Measurements from ENCODE around the gene ERAS.

Gene ERAS, protein sequence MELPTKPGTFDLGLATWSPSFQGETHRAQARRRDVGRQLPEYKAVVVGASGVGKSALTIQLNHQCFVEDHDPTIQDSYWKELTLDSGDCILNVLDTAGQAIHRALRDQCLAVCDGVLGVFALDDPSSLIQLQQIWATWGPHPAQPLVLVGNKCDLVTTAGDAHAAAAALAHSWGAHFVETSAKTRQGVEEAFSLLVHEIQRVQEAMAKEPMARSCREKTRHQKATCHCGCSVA

DNA sequence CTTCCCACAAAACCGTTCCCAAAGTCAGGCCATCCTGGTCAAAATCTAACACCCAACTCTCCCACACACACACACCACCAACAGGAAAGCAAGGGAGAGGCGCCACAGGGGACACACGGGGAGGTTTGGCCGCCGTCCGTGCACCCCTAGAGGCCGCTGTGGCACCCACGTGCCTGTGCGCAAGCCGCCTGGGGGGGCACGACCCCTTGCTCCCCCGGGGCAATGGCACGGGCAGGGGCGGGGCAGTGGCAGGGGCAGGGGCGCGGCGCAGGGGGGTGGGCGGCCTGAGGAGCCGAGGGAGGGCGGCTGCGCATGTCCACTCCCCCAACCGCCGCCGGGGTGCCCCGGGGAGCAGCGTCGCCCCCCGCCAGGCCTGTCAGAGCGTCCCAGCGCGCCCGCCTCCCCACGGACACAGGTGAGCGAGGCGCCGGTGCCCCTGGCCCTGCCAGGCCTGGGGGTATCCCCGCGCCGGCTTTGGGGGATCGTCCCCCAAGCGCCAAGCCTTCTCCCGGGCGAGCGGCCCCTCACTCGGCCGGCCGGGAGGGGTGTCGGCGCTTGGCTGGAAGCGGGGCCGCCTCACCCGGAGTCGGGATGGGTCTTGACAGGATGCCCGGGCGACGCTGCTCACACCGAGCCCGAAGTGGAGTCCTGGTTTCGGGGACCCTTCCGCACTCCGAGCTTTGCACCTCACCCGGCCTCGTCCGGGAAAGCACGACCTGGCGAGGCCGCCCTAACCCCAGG is at the start of gene ERAS:
TSS of gene ERAS (plus strand) at position 379 of the 741 bp plus-strand sequence. CDS start 2,611 bp downstream, outside the sequence.
- no peak within 1 kb of the TSS for H3K9ac ChIP-seq (ENCODE audit: low read length)
- H3K36me3 ChIP-seq (ENCODE audit: control insufficient read depth, insufficient read depth, low read length): peaks cover 35% of the 10 kb centered on the region
- H3K27ac ChIP-seq (ENCODE audit: low read depth, low read length): no peak within 1 kb of the TSS
- peaks cover 39% of the 10 kb centered on the region for H3K27me3 ChIP-seq (ENCODE audit: control insufficient read depth, insufficient read depth, low read length)
- H3K4me3 ChIP-seq (ENCODE audit: low read depth, low read length): peak within 1 kb of the TSS; percentile 19
- peaks cover 25% of the 10 kb centered on the region; the same call in 1 of the 2 replicates for H3K9me3 ChIP-seq (ENCODE audit: control insufficient read depth, insufficient read depth, low read depth, low read length)
- H3K4me1 ChIP-seq (ENCODE audit: control insufficient read depth, insufficient read depth, low read length): peaks cover 4% of the 10 kb centered on the region; the same call in 1 of the 2 replicates

DNA sequence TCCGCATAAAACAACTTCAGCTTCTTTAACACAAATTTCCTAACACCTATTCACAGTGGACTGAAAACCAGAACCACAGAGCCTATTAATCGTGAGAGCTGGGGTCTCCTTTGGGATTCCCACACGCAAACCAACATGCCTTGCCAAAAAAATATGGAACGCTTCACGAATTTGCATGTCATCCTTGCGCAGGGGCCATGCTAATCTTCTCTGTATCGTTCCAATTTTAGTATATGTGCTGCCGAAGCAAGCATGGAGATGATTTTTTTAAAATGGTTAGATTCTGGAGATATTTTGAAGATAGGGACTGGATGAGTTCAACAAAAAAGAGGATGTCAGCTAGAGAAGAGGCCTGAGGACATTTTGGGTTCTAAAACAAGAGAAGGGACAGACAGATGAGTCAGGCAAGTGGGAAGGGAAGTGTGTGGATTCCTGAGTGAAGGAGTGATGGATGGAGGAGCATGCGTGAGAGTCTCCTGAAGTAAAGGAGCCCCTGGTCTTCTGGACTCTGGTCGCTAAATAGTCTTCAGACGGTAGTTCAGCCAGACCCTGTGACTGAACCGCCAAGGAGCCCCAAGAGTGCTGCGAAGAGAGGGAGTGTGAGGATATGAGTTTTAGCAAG is 49.4 kb upstream of the ERAS start:
- Histone ChIP-seq H3K4me3 (ENCODE audit: low read depth, low read length) (no peak overlapping the region), H3K9me3 (ENCODE audit: control insufficient read depth, insufficient read depth, low read depth, low read length) (peaks cover 9% of the 10 kb centered on the region; the same call in 1 of the 2 replicates), H3K4me1 (ENCODE audit: control insufficient read depth, insufficient read depth, low read length) (no peaks in the 10 kb centered on the region), H3K36me3 (ENCODE audit: control insufficient read depth, insufficient read depth, low read length) (no peaks in the 10 kb centered on the region), H3K27ac (ENCODE audit: low read depth, low read length) (no peak overlapping the region), H3K27me3 (ENCODE audit: control insufficient read depth, insufficient read depth, low read length) (no peaks in the 10 kb centered on the region), H3K9ac (ENCODE audit: low read length) (no peak overlapping the region)

DNA sequence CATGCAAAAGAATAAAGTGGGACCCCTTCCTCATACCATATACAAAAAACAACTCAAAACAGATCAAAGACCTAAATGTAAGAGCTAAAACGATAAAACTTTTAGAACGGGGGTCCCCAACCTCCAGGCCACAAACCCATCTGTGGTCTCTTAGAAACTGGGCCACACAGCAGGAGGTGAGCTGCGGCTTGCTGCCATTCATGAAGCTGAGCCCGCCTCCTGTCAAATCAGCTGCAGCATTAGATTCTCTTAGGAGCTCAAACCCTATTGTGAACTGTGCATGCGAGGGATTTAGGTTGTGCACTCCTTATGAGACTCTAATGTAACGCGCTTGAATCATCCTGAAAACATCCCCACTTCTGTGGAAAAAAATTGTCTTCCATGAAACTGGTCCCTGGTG is 46.9 kb upstream of the ERAS start:
- no peak overlapping the region for H3K9ac ChIP-seq (ENCODE audit: low read length)
- peaks cover 4% of the 10 kb centered on the region; the same call in 1 of the 2 replicates for H3K9me3 ChIP-seq (ENCODE audit: control insufficient read depth, insufficient read depth, low read depth, low read length)
- no peak overlapping the region for H3K4me3 ChIP-seq (ENCODE audit: low read depth, low read length)
- H3K36me3 ChIP-seq (ENCODE audit: control insufficient read depth, insufficient read depth, low read length): no peaks in the 10 kb centered on the region
- no peak overlapping the region for H3K27ac ChIP-seq (ENCODE audit: low read depth, low read length)
- H3K27me3 ChIP-seq (ENCODE audit: control insufficient read depth, insufficient read depth, low read length): no peaks in the 10 kb centered on the region
- H3K4me1 ChIP-seq (ENCODE audit: control insufficient read depth, insufficient read depth, low read length): no peaks in the 10 kb centered on the region

DNA sequence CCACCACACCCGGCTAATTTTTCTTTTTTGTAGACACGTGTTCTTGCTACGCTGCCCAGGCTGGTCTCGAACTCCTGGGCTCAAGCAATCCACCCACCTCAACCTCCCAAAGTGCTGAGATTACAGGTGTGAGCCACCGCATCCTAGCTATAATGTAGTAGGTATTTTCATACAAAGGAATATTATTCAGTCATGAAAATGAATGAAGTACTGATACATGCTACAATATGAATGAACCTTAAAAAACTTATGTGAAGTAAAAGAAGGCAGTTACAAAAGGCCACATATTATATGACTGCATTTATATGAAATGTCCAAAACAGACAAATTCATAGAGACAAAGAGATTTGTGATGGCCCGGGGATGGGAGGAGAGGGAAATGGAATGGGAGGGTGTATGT is 44.6 kb upstream of the ERAS start:
- H3K4me1 ChIP-seq (ENCODE audit: control insufficient read depth, insufficient read depth, low read length): no peaks in the 10 kb centered on the region
- no peak overlapping the region for H3K4me3 ChIP-seq (ENCODE audit: low read depth, low read length)
- H3K36me3 ChIP-seq (ENCODE audit: control insufficient read depth, insufficient read depth, low read length): no peaks in the 10 kb centered on the region
- no peak overlapping the region for H3K9ac ChIP-seq (ENCODE audit: low read length)
- no peak overlapping the region for H3K27ac ChIP-seq (ENCODE audit: low read depth, low read length)
- H3K9me3 ChIP-seq (ENCODE audit: control insufficient read depth, insufficient read depth, low read depth, low read length): peaks cover 4% of the 10 kb centered on the region; the same call in 1 of the 2 replicates
- peaks cover 3% of the 10 kb centered on the region; the same call in 1 of the 2 replicates for H3K27me3 ChIP-seq (ENCODE audit: control insufficient read depth, insufficient read depth, low read length)

DNA sequence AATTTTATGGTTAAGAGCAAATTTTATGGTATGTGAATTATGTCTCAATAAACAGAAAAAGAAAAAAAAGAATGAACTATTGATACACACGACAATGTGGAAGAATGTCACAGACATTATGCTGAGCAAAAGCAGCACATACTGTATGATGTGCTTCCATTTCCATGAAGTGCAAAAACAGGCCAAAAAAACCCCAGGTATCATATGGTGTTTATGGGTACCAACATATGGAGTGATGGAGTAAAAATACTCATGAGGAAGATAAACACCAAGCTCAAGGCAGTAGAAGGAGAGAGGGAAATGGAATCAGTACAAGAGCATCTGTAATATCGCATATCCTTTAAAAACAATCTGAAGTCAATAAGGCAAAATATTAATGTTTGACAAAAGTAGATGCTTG is 44.1 kb upstream of the ERAS start:
- Histone ChIP-seq H3K27me3 (ENCODE audit: control insufficient read depth, insufficient read depth, low read length) (peaks cover 7% of the 10 kb centered on the region), H3K4me3 (ENCODE audit: low read depth, low read length) (no peak overlapping the region), H3K9ac (ENCODE audit: low read length) (no peak overlapping the region), H3K27ac (ENCODE audit: low read depth, low read length) (no peak overlapping the region), H3K4me1 (ENCODE audit: control insufficient read depth, insufficient read depth, low read length) (no peaks in the 10 kb centered on the region), H3K9me3 (ENCODE audit: control insufficient read depth, insufficient read depth, low read depth, low read length) (peaks cover 2% of the 10 kb centered on the region; the same call in 1 of the 2 replicates), H3K36me3 (ENCODE audit: control insufficient read depth, insufficient read depth, low read length) (no peaks in the 10 kb centered on the region)

DNA sequence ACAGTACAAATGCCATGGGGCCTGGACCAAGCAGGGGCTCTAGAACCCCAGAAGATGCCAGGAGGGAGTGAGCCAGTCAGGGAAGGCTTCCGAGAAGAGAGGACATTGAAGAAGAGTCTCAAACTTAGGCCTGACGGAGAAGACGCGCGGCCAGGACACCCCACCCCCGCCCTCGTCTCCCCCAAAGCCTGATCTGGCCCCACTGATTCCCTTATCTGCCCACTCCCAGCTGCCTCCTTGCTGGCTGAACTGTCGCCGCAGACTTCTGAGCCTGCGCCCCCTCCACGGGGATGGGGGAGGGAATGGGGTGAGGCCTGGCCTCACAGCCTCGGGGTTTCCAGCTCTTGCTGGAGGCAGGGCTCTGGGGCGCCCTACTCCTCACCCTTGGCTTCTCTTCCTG is 43.5 kb upstream of the ERAS start:
- Histone ChIP-seq H3K36me3 (ENCODE audit: control insufficient read depth, insufficient read depth, low read length) (no peaks in the 10 kb centered on the region), H3K9ac (ENCODE audit: low read length) (no peak overlapping the region), H3K4me1 (ENCODE audit: control insufficient read depth, insufficient read depth, low read length) (no peaks in the 10 kb centered on the region), H3K27ac (ENCODE audit: low read depth, low read length) (no peak overlapping the region), H3K4me3 (ENCODE audit: low read depth, low read length) (no peak overlapping the region), H3K27me3 (ENCODE audit: control insufficient read depth, insufficient read depth, low read length) (peaks cover 7% of the 10 kb centered on the region), H3K9me3 (ENCODE audit: control insufficient read depth, insufficient read depth, low read depth, low read length) (no peaks in the 10 kb centered on the region; the same call in 1 of the 2 replicates)

DNA sequence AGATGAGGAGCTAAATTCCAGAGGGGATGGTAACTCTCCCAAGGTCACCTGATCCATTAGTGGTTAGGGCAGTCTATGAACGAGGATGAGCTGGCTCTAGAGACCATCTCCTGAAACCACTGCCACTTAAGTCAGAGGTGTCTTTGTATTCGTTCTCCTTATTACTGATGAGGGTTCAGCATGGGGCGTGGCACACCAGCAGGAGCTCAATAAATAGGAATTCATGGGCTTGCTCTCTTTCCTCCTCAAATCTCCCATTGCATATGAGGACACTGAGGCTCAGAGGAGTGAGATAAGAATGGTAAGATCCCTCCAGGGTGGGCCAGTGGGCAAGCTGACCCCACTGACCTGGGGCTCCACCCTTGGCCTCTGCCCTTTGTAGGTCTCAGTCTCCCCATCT is 41.6 kb upstream of the ERAS start:
- Histone ChIP-seq H3K27ac (ENCODE audit: low read depth, low read length) (no peak overlapping the region), H3K27me3 (ENCODE audit: control insufficient read depth, insufficient read depth, low read length) (peaks cover 7% of the 10 kb centered on the region), H3K4me3 (ENCODE audit: low read depth, low read length) (no peak overlapping the region), H3K9me3 (ENCODE audit: control insufficient read depth, insufficient read depth, low read depth, low read length) (peaks cover 2% of the 10 kb centered on the region; the same call in 1 of the 2 replicates), H3K36me3 (ENCODE audit: control insufficient read depth, insufficient read depth, low read length) (no peaks in the 10 kb centered on the region), H3K4me1 (ENCODE audit: control insufficient read depth, insufficient read depth, low read length) (no peaks in the 10 kb centered on the region), H3K9ac (ENCODE audit: low read length) (no peak overlapping the region)

DNA sequence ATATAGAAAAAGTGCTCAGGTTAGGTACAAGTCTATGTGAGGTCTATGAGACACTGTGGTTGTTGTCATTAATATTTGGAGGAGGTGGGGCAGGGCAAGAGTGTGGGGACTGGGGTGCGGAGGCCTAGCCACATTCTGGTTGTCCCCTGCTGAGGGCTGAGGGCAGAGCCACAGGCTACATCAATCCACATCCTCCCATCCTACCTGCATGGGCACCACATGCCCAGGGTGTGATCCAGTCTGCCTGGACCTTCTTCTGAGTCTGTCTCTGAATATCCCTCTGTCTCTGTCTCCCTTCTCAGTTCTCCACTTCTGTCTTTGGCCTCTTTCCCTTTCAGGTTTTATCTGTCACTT is 41.1 kb upstream of the ERAS start:
- H3K9me3 ChIP-seq (ENCODE audit: control insufficient read depth, insufficient read depth, low read depth, low read length): peaks cover 2% of the 10 kb centered on the region; the same call in 1 of the 2 replicates
- no peaks in the 10 kb centered on the region for H3K36me3 ChIP-seq (ENCODE audit: control insufficient read depth, insufficient read depth, low read length)
- H3K27ac ChIP-seq (ENCODE audit: low read depth, low read length): no peak overlapping the region
- H3K9ac ChIP-seq (ENCODE audit: low read length): no peak overlapping the region
- peaks cover 7% of the 10 kb centered on the region for H3K27me3 ChIP-seq (ENCODE audit: control insufficient read depth, insufficient read depth, low read length)
- no peaks in the 10 kb centered on the region for H3K4me1 ChIP-seq (ENCODE audit: control insufficient read depth, insufficient read depth, low read length)
- no peak overlapping the region for H3K4me3 ChIP-seq (ENCODE audit: low read depth, low read length)

DNA sequence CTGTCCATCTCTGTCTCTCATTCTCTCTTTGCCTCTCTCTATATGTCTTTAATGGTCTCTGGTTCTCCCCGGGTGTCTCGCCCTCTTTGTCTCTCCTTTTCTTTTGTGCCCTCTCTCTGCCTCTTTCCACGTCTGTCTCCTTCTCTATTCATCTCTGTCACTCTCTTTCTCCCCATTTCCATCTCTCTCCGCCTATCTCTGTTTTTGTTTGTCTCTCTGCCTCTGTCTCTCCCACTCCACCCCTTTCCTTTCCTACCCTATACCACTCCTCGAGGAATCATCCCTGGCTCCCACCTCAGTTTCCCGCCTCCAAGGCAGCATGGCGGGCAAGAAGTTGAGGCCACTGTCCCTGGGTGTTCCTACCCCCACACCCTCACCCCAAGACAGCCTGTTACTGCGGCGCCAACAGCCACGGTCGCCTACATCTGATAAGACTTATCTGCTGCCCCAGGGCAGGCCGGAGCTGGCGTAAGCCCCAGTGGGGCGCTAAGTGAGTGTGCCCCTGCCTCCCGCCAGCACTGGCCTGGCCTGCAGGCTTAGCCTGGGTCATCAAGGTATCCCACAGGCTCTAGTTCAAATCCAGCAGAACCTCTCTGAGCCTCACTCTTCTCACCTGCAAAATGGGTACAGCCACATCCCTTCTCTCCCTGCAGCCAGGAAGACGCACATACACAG is 40.6 kb upstream of the ERAS start:
- Histone ChIP-seq H3K9ac (ENCODE audit: low read length) (no peak overlapping the region), H3K27me3 (ENCODE audit: control insufficient read depth, insufficient read depth, low read length) (peaks cover 7% of the 10 kb centered on the region), H3K27ac (ENCODE audit: low read depth, low read length) (no peak overlapping the region), H3K36me3 (ENCODE audit: control insufficient read depth, insufficient read depth, low read length) (no peaks in the 10 kb centered on the region), H3K4me3 (ENCODE audit: low read depth, low read length) (no peak overlapping the region), H3K9me3 (ENCODE audit: control insufficient read depth, insufficient read depth, low read depth, low read length) (peaks cover 2% of the 10 kb centered on the region; the same call in 1 of the 2 replicates), H3K4me1 (ENCODE audit: control insufficient read depth, insufficient read depth, low read length) (no peaks in the 10 kb centered on the region)

DNA sequence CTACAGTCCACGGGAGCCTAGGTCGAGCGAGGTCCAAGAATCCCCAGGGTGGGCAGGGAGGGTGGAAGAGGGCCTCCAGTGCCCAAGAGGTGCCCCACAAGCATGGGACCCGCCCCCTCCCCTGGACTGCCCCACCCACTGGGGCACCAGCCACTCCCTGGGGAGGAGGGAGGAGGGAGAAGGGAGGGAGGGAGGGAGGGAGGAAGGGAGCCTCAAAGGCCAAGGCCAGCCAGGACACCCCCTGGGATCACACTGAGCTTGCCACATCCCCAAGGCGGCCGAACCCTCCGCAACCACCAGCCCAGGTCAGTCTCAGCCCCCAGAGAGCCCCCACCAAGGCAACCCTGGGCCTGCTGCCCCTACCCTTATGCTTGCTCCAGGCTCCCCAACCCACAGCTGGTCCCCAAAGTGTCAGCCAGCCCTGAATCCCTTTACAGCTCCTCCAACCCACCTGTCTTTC is 39.9 kb upstream of the ERAS start, which contains the start of gene GATA1:
TSS of gene GATA1 (plus strand) at position 250 of the 460 bp plus-strand sequence. CDS start 4,520 bp downstream, outside the sequence.
- Histone ChIP-seq H3K4me3 (ENCODE audit: low read depth, low read length) (no peak within 1 kb of the TSS), H3K9ac (ENCODE audit: low read length) (no peak within 1 kb of the TSS), H3K4me1 (ENCODE audit: control insufficient read depth, insufficient read depth, low read length) (no peaks in the 10 kb centered on the region), H3K27ac (ENCODE audit: low read depth, low read length) (no peak within 1 kb of the TSS), H3K27me3 (ENCODE audit: control insufficient read depth, insufficient read depth, low read length) (peaks cover 7% of the 10 kb centered on the region), H3K9me3 (ENCODE audit: control insufficient read depth, insufficient read depth, low read depth, low read length) (peaks cover 3% of the 10 kb centered on the region; the same call in 1 of the 2 replicates), H3K36me3 (ENCODE audit: control insufficient read depth, insufficient read depth, low read length) (no peaks in the 10 kb centered on the region)
